DOHH2 (cell line): Measurements from ENCODE around the gene CYP2E1.

Experiments used
- H3F3A ChIP-seq: fragments of 200-600 bp; sonication (generic), shearing (Covaris generic); 2 replicates; pipeline ENCODE4 v1.6.0; 2016; ENCODE audit warnings: antibody characterized with exemption, mild to moderate bottlenecking; ENCODE audit not compliant: control insufficient read depth, insufficient read depth
- H3K27ac ChIP-seq: fragments of 200-600 bp; sonication (generic); 2 replicates; pipeline ENCODE4 v1.5.1; 2014; ENCODE audit warnings: low read depth, mild to moderate bottlenecking, low read length, moderate library complexity
- H3K27me3 ChIP-seq: fragments of 200-600 bp; sonication (generic); 2 replicates; pipeline ENCODE4 v1.6.1; 2014; ENCODE audit warnings: mild to moderate bottlenecking, low read length, mixed read lengths; ENCODE audit not compliant: control insufficient read depth
- H3K36me3 ChIP-seq: fragments of 200-600 bp; sonication (generic); 2 replicates; pipeline ENCODE4 v1.6.1; 2014; ENCODE audit warnings: mild to moderate bottlenecking, low read length, moderate library complexity, mixed read lengths; ENCODE audit not compliant: control insufficient read depth
- H3K4me1 ChIP-seq: fragments of 200-600 bp; sonication (generic); 2 replicates; pipeline ENCODE4 v1.6.1; 2014; ENCODE audit warnings: mild to moderate bottlenecking, low read length, mixed read lengths; ENCODE audit not compliant: control insufficient read depth
- H3K4me2 ChIP-seq: fragments of 200-600 bp; sonication (generic); 2 replicates; pipeline ENCODE4 v1.6.0; 2014; ENCODE audit warnings: mild to moderate bottlenecking, low read length, moderate library complexity
- H3K4me3 ChIP-seq: fragments of 200-600 bp; sonication (generic); 2 replicates; pipeline ENCODE4 v1.5.1; 2014; ENCODE audit warnings: mild to moderate bottlenecking, low read length, mixed read lengths
- H3K79me2 ChIP-seq: fragments of 200-600 bp; sonication (generic); 2 replicates; pipeline ENCODE4 v1.6.1; 2014; ENCODE audit warnings: mild to moderate bottlenecking, low read length, mixed read lengths; ENCODE audit not compliant: control insufficient read depth
- H3K9me2 ChIP-seq: fragments of 200-600 bp; sonication (generic); replicated peaks from 2 replicates; pipeline ENCODE4 v1.6.1; 2014; ENCODE audit warnings: mild to moderate bottlenecking, low read length, mixed read lengths; ENCODE audit not compliant: control insufficient read depth
- H3K9me3 ChIP-seq: fragments of 200-600 bp; sonication (generic); 2 replicates; pipeline ENCODE4 v1.6.1; 2014; ENCODE audit warnings: antibody characterized with exemption, low read length, mixed read lengths; ENCODE audit not compliant: control insufficient read depth, insufficient read depth
- H4K20me1 ChIP-seq: fragments of 200-600 bp; sonication (generic); 2 replicates; pipeline ENCODE4 v1.6.0; 2014; ENCODE audit warnings: low read depth, mild to moderate bottlenecking, antibody characterized with exemption, low read length, moderate library complexity; ENCODE audit not compliant: control insufficient read depth, insufficient read depth
- EZH2phosphoT487 ChIP-seq: fragments of 200-600 bp; sonication (generic); IDR thresholded peaks from 2 replicates; pipeline ENCODE4 v1.6.1; 2017; ENCODE audit warnings: borderline replicate concordance, mild to moderate bottlenecking, antibody characterized with exemption, low read length, moderate library complexity, mixed read lengths
- TF ChIP-seq, protein P1 (sequence below): fragments of 200-600 bp; sonication (generic); IDR thresholded peaks from one replicate; pipeline ENCODE4 v1.5.1; 2014; ENCODE audit warnings: antibody characterized with exemption, mild to moderate bottlenecking, low read depth, low read length; ENCODE audit not compliant: poor library complexity, severe bottlenecking

The CYP2E1 gene

DNA sequence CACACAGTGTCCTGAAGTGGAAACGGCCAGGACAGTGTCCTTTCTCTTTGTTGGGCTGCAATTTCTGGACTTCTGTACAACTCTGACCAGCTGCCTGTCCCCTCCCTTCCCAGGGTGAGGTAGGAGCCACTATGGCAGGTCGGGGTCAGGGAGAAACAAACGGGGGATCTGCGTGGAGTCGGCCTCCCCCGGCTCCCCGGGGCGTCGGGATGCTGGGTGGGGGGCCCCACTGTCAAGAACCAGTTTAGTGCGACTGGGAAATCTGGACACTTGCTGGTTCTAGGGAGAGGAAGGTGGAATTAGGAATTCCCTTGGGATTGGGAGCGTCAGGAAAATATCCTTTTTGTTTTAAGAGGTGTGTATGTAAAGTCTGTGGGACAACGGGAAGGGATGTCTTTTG, 37.7 kb downstream of the CYP2E1 start:
- no peaks in the 10 kb centered on the region for H3K36me3 ChIP-seq

DNA sequence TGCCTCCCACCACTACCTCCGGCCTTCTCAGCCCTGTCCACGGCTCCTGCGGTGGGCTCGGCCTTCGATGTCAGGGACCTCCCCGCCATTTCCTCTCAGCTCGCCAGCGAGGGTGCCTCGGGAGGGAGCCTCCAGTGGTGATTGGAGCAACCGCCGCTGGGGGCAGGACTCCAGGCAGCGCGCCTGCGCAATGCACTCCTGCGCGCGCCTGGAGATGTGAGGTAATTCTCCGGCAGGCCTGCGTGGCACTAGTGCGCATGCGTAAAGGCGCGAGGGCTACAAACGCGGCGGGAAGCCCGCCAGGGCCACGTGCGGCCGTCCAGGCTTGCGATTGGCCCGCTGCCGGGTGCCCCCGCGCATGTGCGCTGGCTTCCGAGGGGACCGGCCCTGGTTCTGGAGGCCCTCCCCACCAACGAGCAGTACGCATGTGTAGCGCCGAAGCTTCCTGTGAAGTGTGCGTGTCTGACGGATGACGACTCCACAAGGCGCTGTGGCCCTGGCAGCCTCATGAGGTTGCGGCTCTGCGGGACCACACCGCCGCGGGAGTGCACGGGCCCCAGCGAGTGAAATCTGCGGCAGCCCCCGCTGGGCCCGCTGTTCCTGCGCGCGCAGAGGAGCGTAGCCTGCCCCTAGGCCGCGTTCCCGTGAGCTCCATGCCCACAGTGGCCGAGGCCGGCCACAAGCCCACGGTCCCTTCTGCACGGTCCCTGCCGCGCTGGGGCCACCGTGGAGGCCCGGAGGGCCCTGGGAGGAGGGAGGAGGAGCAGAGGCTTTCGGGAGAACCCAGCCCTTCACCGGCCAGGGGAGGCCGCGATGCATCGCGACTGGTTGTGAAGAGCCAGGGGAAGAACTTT, 38.5 kb downstream of the CYP2E1 start, which contains the start of gene SYCE1:
TSS of gene SYCE1 (minus strand) at position 143 of the 854 bp plus-strand sequence. CDS start at position 89, 54 bp downstream.
- no peaks in the 10 kb centered on the region for H3K9me2 ChIP-seq
- H3K4me3 ChIP-seq = no peak within 1 kb of the TSS
- H3K79me2 ChIP-seq = no peaks in the 10 kb centered on the region
- no peaks in the 10 kb centered on the region for H3F3A ChIP-seq
- no peaks in the 10 kb centered on the region for H4K20me1 ChIP-seq
- no peaks in the 10 kb centered on the region for H3K36me3 ChIP-seq
- H3K27ac ChIP-seq = no peak within 1 kb of the TSS
- no peak within 1 kb of the TSS for H3K4me2 ChIP-seq
- H3K9me3 ChIP-seq = peaks cover 16% of the 10 kb centered on the region; the same call in 1 of the 2 replicates
- H3K4me1 ChIP-seq = no peaks in the 10 kb centered on the region
- no peak for TF ChIP-seq EZH2phosphoT487
- TF ChIP-seq, protein P1, sequence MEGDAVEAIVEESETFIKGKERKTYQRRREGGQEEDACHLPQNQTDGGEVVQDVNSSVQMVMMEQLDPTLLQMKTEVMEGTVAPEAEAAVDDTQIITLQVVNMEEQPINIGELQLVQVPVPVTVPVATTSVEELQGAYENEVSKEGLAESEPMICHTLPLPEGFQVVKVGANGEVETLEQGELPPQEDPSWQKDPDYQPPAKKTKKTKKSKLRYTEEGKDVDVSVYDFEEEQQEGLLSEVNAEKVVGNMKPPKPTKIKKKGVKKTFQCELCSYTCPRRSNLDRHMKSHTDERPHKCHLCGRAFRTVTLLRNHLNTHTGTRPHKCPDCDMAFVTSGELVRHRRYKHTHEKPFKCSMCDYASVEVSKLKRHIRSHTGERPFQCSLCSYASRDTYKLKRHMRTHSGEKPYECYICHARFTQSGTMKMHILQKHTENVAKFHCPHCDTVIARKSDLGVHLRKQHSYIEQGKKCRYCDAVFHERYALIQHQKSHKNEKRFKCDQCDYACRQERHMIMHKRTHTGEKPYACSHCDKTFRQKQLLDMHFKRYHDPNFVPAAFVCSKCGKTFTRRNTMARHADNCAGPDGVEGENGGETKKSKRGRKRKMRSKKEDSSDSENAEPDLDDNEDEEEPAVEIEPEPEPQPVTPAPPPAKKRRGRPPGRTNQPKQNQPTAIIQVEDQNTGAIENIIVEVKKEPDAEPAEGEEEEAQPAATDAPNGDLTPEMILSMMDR = no peak
- peaks cover 3% of the 10 kb centered on the region for H3K27me3 ChIP-seq

More for the DNA sequence above, 37.7 kb downstream of the CYP2E1 start:
- H3K27me3 ChIP-seq = peaks cover 6% of the 10 kb centered on the region
- no peaks in the 10 kb centered on the region for H3F3A ChIP-seq
- no peak overlapping the region for H3K4me3 ChIP-seq
- H3K4me1 ChIP-seq = no peaks in the 10 kb centered on the region
- no peaks in the 10 kb centered on the region for H3K9me2 ChIP-seq
- H4K20me1 ChIP-seq = no peaks in the 10 kb centered on the region
- no peaks in the 10 kb centered on the region for H3K79me2 ChIP-seq
- peaks cover 16% of the 10 kb centered on the region; the same call in 1 of the 2 replicates for H3K9me3 ChIP-seq
- TF ChIP-seq EZH2phosphoT487 = no peak
- TF ChIP-seq, protein P1 = no peak
- H3K4me2 ChIP-seq = no peak overlapping the region
- no peak overlapping the region for H3K27ac ChIP-seq

GRCh38 chr10:133567119-133567518, 40.0 kb downstream of the CYP2E1 start:
- Histone ChIP-seq H3K79me2 (no peaks in the 10 kb centered on the region), H3K36me3 (no peaks in the 10 kb centered on the region), H3K9me2 (no peaks in the 10 kb centered on the region), H3K27me3 (no peaks in the 10 kb centered on the region), H3K4me3 (no peak overlapping the region), H3K4me2 (no peak overlapping the region), H3K4me1 (no peaks in the 10 kb centered on the region), H4K20me1 (no peaks in the 10 kb centered on the region), H3K27ac (no peak overlapping the region), H3F3A (no peaks in the 10 kb centered on the region), H3K9me3 (peaks cover 16% of the 10 kb centered on the region; the same call in 1 of the 2 replicates)
- TF ChIP-seq, protein P1 = no peak
- no peak for TF ChIP-seq EZH2phosphoT487
